K562 (cell line): Measurements from ENCODE around the gene IRAK3. TPM values are rescaled to one million over a fixed set of nuclear protein-coding genes. Genes with fewer than 3 reads are reported as not detected.

Experiments used
- ARNT ChIP-seq, 2 experiments: fragments of 450-650 bp; IDR thresholded peaks; 2 replicates each; pipeline ENCODE4 v1.6.1; 2016; ENCODE audit warnings: mild to moderate bottlenecking in 1 of 2
- BACH1 ChIP-seq: fragments of 200-800 bp; sonication (Bioruptor generic); IDR thresholded peaks from 2 replicates; pipeline ENCODE4 v1.6.1; 2016; ENCODE audit warnings: missing genetic modification characterization, missing compliant biosample characterization
- BHLHE40 ChIP-seq: IDR thresholded peaks from 2 replicates; pipeline ENCODE4 v1.6.1; 2011; ENCODE audit warnings: low read length, improper control_type of control experiment
- C11orf30 ChIP-seq: fragments of 450-650 bp; IDR thresholded peaks from 2 replicates; pipeline ENCODE4 v1.6.1; 2016; ENCODE audit warnings: low read depth, mild to moderate bottlenecking
- CREM ChIP-seq: IDR thresholded peaks from 2 replicates; pipeline ENCODE4 v1.6.1; 2014; ENCODE audit warnings: antibody characterized with exemption, low read depth
- EP300 ChIP-seq: IDR thresholded peaks from 2 replicates; pipeline ENCODE4 v1.6.1; 2012; ENCODE audit warnings: low read length, improper control_type of control experiment
- EP400 ChIP-seq: fragments of 450-650 bp; IDR thresholded peaks from 2 replicates; pipeline ENCODE4 v1.6.1; 2017; ENCODE audit warnings: antibody characterized with exemption, mild to moderate bottlenecking, moderate library complexity
- ETV1 ChIP-seq: fragments of 450-650 bp; conservative IDR thresholded peaks from 2 replicates; pipeline ENCODE4 v1.6.1; 2016; ENCODE audit warnings: missing genetic modification characterization, control low read depth, low read depth, missing compliant biosample characterization
- HMG20A ChIP-seq: fragments of 450-650 bp; formaldehyde crosslinking; conservative IDR thresholded peaks from 2 replicates; pipeline ENCODE4 v1.4.0; 2020; ENCODE audit warnings: mild to moderate bottlenecking, mixed read lengths
- MAFK ChIP-seq: IDR thresholded peaks from 2 replicates; pipeline ENCODE4 v1.6.1; 2011; ENCODE audit warnings: low read length, improper control_type of control experiment
- MCM3 ChIP-seq: fragments of 450-650 bp; IDR thresholded peaks from 2 replicates; pipeline ENCODE4 v1.6.1; 2016
- MEIS2 ChIP-seq: fragments of 450-650 bp; IDR thresholded peaks from 2 replicates; pipeline ENCODE4 v1.6.1; 2014; ENCODE audit warnings: mild to moderate bottlenecking; ENCODE audit not compliant: partially characterized antibody
- NFE2 ChIP-seq: IDR thresholded peaks from 2 replicates; pipeline ENCODE4 v1.6.1; 2014; ENCODE audit warnings: antibody characterized with exemption, low read depth
- POLR2G ChIP-seq: fragments of 200-400 bp; formaldehyde crosslinking; IDR thresholded peaks from 2 replicates; pipeline ENCODE4 v1.6.1; 2017; ENCODE audit warnings: low read depth, mild to moderate bottlenecking, antibody characterized with exemption, low read length, moderate library complexity
- RFX7 ChIP-seq: fragments of 250-450 bp; sonication (Bioruptor Pico); IDR thresholded peaks from 2 replicates; pipeline ENCODE4 v1.5.1; 2021; ENCODE audit warnings: mild to moderate bottlenecking
- SETDB1 ChIP-seq: IDR thresholded peaks from one replicate; pipeline ENCODE4 v1.6.1; 2012; ENCODE audit warnings: low read length, control low read depth, inconsistent platforms
- SUPT5H ChIP-seq: fragments of 450-650 bp; IDR thresholded peaks from 2 replicates; pipeline ENCODE4 v1.6.1; 2016
- ZFP36 ChIP-seq: fragments of 150-350 bp; IDR thresholded peaks from 2 replicates; pipeline ENCODE4 v1.6.1; 2018; ENCODE audit warnings: low read length, low read depth; ENCODE audit not compliant: partially characterized antibody
- ZNF316 ChIP-seq: fragments of 450-650 bp; IDR thresholded peaks from 2 replicates; pipeline ENCODE4 v1.6.1; 2016
- polyA plus RNA-seq, 8 experiments: library from polyadenylated mRNA; depleted of rRNA in 4 of 8; stranded (reverse) in 5 of 8; unstranded in 3 of 8; fragments of >200 nt; fragmentation: Nextera tagmentation in 2 of 8; fragmentation: Illumina TruSeq in 1 of 8; extraction: Ambion mirVana in 2 of 8; extraction: Trizol in 1 of 8; gene quantifications; 2 replicates each; pipeline versions ENCODE4 v1.2.1 to v1.2.3, GENCODE V29; 2011 to 2014; ENCODE audit warnings: inconsistent platforms in 1 of 8, missing spikeins in 1 of 8
- total RNA-seq, 7 experiments: library from RNA; depleted of rRNA in 6 of 7; stranded (reverse); fragments of >200 nt in 6 of 7; fragmentation: Illumina TruSeq in 2 of 7; extraction: Trizol in 2 of 7; gene quantifications; 2 replicates each; pipeline versions ENCODE4 v1.2.1 to v1.2.3, GENCODE V29; 2011 to 2021; ENCODE audit warnings: low replicate concordance in 1 of 7
- TF ChIP-seq, protein P1 (sequence below), 2 experiments: fragments of 250-450 bp in 1 of 2; fragments of 450-650 bp in 1 of 2; sonication (Bioruptor Pico) in 1 of 2; IDR thresholded peaks; 2 replicates each; pipeline versions ENCODE4 v1.6.1 to v1.8.0; 2016 to 2021; ENCODE audit warnings: mild to moderate bottlenecking in 2 of 2, moderate library complexity in 2 of 2, missing compliant biosample characterization in 1 of 2, missing genetic modification characterization in 1 of 2
- TF ChIP-seq, protein P2 (sequence below): fragments of 250-450 bp; sonication (Bioruptor Pico); IDR thresholded peaks from 2 replicates; pipeline ENCODE4 v1.5.0; 2020; ENCODE audit warnings: mild to moderate bottlenecking, borderline replicate concordance

Gene IRAK3
- total and polyA plus RNA-seq, 9 of the 15 experiments (the other 6 are each of a cell fraction or from before 2014, with no cell fraction given), result 0.06 to 0.09 (median 0.07) TPM; not detected in 6

DNA sequence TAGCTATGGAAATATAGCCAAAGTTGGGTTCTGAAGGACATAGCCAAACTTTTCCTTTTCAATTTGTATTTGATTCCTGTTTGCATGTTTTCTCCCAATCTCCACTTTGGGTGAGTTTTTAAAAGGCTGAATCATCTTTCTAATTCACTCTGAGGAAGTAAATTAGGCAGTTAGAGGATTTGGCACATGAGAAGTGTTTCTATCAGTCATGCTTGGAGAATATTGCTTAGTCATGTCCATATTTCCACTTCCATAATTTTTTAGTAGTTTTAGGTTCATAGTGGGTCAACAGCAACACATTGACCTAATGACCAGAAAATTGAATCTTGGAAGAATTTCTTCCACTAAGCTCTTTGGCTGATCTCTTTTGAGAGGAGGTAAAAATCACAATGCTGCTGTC lies 21.8 kb downstream of the IRAK3 start (continued):
- TF ChIP-seq, protein P1, sequence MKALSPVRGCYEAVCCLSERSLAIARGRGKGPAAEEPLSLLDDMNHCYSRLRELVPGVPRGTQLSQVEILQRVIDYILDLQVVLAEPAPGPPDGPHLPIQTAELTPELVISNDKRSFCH (CRISPR knock-in tag; IDR thresholded peaks at IDR 0.05), result no peak
- TF ChIP-seq, protein P1 (tag; IDR thresholded peaks at IDR 0.05), result no peak
- TF ChIP-seq RFX7 (CRISPR knock-in tag) (no peak), ZNF316 (peak; percentile 90), MAFK (peak; percentile 71; the same call in 1 of the 2 replicates), SETDB1 (no peak), SUPT5H (no peak), BHLHE40 (peak; percentile 49; the same call in 1 of the 2 replicates), HMG20A (no peak), EP400 (0 out of 2 replicates have a peak, but pooled peaks have one; percentile 19), ARNT (IDR thresholded peaks at IDR 0.05) (no peak), NFE2 (peak; percentile 89), ZFP36 (no peak), BACH1 (peak; percentile 92), EP300 (0 out of 2 replicates have a peak, but pooled peaks have one; percentile 10), MCM3 (no peak), POLR2G (no peak), CREM (no peak), MEIS2 (peak; percentile 43), ETV1 (tag) (0 out of 2 replicates have a peak, but pooled peaks have one; percentile 32), C11orf30 (peak; percentile 86)
- TF ChIP-seq, protein P2, sequence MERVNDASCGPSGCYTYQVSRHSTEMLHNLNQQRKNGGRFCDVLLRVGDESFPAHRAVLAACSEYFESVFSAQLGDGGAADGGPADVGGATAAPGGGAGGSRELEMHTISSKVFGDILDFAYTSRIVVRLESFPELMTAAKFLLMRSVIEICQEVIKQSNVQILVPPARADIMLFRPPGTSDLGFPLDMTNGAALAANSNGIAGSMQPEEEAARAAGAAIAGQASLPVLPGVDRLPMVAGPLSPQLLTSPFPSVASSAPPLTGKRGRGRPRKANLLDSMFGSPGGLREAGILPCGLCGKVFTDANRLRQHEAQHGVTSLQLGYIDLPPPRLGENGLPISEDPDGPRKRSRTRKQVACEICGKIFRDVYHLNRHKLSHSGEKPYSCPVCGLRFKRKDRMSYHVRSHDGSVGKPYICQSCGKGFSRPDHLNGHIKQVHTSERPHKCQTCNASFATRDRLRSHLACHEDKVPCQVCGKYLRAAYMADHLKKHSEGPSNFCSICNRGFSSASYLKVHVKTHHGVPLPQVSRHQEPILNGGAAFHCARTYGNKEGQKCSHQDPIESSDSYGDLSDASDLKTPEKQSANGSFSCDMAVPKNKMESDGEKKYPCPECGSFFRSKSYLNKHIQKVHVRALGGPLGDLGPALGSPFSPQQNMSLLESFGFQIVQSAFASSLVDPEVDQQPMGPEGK, result no peak
